ENCODE results near the gene TADA2B. TPM values are rescaled to one million over a fixed set of nuclear protein-coding genes. Genes with fewer than 3 reads are reported as not detected.
A peak's percentile ranks its signal among the peaks of the same experiment; 100 is the strongest.

Gene TADA2B
- polyA plus RNA-seq, 2 of the 4 experiments (the other 2 are of a cell fraction): 6.7 to 10.8 TPM

DNA sequence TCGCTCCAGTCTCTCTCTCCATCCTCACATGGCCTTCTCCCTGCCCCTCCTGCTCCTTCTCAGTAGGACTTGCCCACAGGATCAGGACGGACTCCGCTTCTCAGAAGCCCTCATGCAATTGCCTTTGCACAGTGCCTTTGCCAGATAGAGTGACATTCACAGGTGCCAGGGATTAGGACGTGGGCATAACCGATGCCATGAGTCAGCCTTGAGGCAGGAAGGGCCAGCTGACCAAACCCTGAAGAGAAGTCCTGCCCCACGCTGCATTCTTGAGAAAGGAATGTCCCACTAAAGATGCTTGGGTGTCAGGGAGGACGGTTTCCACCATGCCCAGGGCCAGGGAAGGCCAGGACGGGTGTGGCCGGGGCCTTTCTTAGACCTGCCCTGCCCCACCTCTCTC lies 31.3 kb downstream of the TADA2B start:
- ChIA-PET CTCF (interaction anchor here (0.7 to 2.2 kb wide), 3 partner anchors 32 to 354 kb away, joined by 3 to 8 read pairs (median 3); a partner anchor contains a TSS), POLR2A (no interaction called here)
- H3K4me3 ChIP-seq: no peak overlapping the region
- no peak overlapping the region for H3K27ac ChIP-seq
- FAIRE-seq: no peak
- DNase-seq (ENCODE audit: low read depth in 1 of 2, low spot score in 1 of 2): peak in 1 of 2 experiments; percentile 20
- H3K9me3 ChIP-seq: no peaks in the 10 kb centered on the region
- WGBS (ENCODE audit: missing lambda C conversion rate): 72% methylated on average over 8 of the region's 9 CpGs
- H3K4me1 ChIP-seq: 0 out of 3 replicates have a peak, but pooled peaks cover 4% of the 10 kb centered on the region
- H3K4me2 ChIP-seq: no peak overlapping the region
- ATAC-seq: peak; percentile 8 to 13; a peak in 1 of 6 replicates
- TF ChIP-seq MAX (IDR thresholded peaks at IDR 0.05) (no peak), CTCF (IDR thresholded peaks at IDR 0.05) (no peak), RCOR1 (IDR thresholded peaks at IDR 0.05; ENCODE audit: low read depth, low read length) (no peak), TP53 (CRISPR knock-in tag; IDR thresholded peaks at IDR 0.05) (no peak), CEBPB (IDR thresholded peaks at IDR 0.05) (no peak), EP300 (IDR thresholded peaks at IDR 0.05) (no peak), BCL3 (IDR thresholded peaks at IDR 0.05) (no peak), NPAS2 (CRISPR knock-in tag; IDR thresholded peaks at IDR 0.05; ENCODE audit: borderline replicate concordance) (no peak)

- 55% methylated on average over 8 of the region's 25 CpGs for WGBS (ENCODE audit: missing lambda C conversion rate)
- Histone ChIP-seq H3K27ac (no peak overlapping the region), H3K4me2 (no peak overlapping the region), H3K4me1 (no peaks in the 10 kb centered on the region), H3K4me3 (no peak overlapping the region), H3K9me3 (no peaks in the 10 kb centered on the region)
- no peak for FAIRE-seq
- TF ChIP-seq CBX2 (IDR thresholded peaks at IDR 0.05; ENCODE audit: borderline replicate concordance, low read depth) (no peak), KDM5A (IDR thresholded peaks at IDR 0.05) (no peak), HDAC2 (IDR thresholded peaks at IDR 0.05) (no peak), EHF (CRISPR knock-in tag; IDR thresholded peaks at IDR 0.05) (no peak), HEYL (CRISPR knock-in tag; IDR thresholded peaks at IDR 0.05) (no peak), ZSCAN20 (CRISPR knock-in tag; IDR thresholded peaks at IDR 0.05) (no peak), RFX5 (IDR thresholded peaks at IDR 0.05) (no peak), RNF2 (IDR thresholded peaks at IDR 0.05; ENCODE audit: borderline replicate concordance, low read depth) (no peak), HOXB13 (CRISPR knock-in tag; IDR thresholded peaks at IDR 0.05; ENCODE audit: low read depth) (no peak), ATOH8 (CRISPR knock-in tag; IDR thresholded peaks at IDR 0.05; ENCODE audit: low read depth) (no peak), RARB (CRISPR knock-in tag; IDR thresholded peaks at IDR 0.05) (no peak), BCL3 (IDR thresholded peaks at IDR 0.05) (no peak), MAX (IDR thresholded peaks at IDR 0.05) (no peak), JUN (IDR thresholded peaks at IDR 0.05) (no peak), NR3C1 (IDR thresholded peaks at IDR 0.05) (no peak), SMC3 (IDR thresholded peaks at IDR 0.05) (no peak)
- TF ChIP-seq, protein P1, sequence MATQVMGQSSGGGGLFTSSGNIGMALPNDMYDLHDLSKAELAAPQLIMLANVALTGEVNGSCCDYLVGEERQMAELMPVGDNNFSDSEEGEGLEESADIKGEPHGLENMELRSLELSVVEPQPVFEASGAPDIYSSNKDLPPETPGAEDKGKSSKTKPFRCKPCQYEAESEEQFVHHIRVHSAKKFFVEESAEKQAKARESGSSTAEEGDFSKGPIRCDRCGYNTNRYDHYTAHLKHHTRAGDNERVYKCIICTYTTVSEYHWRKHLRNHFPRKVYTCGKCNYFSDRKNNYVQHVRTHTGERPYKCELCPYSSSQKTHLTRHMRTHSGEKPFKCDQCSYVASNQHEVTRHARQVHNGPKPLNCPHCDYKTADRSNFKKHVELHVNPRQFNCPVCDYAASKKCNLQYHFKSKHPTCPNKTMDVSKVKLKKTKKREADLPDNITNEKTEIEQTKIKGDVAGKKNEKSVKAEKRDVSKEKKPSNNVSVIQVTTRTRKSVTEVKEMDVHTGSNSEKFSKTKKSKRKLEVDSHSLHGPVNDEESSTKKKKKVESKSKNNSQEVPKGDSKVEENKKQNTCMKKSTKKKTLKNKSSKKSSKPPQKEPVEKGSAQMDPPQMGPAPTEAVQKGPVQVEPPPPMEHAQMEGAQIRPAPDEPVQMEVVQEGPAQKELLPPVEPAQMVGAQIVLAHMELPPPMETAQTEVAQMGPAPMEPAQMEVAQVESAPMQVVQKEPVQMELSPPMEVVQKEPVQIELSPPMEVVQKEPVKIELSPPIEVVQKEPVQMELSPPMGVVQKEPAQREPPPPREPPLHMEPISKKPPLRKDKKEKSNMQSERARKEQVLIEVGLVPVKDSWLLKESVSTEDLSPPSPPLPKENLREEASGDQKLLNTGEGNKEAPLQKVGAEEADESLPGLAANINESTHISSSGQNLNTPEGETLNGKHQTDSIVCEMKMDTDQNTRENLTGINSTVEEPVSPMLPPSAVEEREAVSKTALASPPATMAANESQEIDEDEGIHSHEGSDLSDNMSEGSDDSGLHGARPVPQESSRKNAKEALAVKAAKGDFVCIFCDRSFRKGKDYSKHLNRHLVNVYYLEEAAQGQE (IDR thresholded peaks at IDR 0.05): no peak
- ChIA-PET POLR2A (no interaction called here), CTCF (interaction anchor here (1.2 kb wide), 1 partner anchor 25 kb away, joined by 3 read pairs; no protein-coding TSS in a partner anchor)
- DNase-seq (ENCODE audit: low read depth in 1 of 2, low spot score in 1 of 2): no peak
- no peak for ATAC-seq
Observed at GRCh38 chr4:7075962-7076695, 33.0 kb downstream of the TADA2B start.

All from A549 (cell line).